Heart right ventricle (tissue), 16 donors: Measurements from ENCODE around the gene DESI2. TPM values are rescaled to one million over a fixed set of nuclear protein-coding genes. Genes with fewer than 3 reads are reported as not detected.
"Not testable (repeated sequence)": the region's sequence is repeated elsewhere in the genome, so short reads cannot be mapped to it uniquely, and the experiment has no call there.

Experiments
- ATAC-seq, 8 donors: fragments of 200-7000 bp; cut with Tn5 transposase; one replicate each; pipeline ENCODE4 v1.9.1; 2020; ENCODE audit warnings: mild to moderate bottlenecking in 8 of 8, moderate library complexity in 8 of 8, moderate number of reproducible peaks in 1 of 8
- DNase-seq, 2 donors: peaks; one replicate each; pipeline ENCODE4 v3.0.0-alpha.2; 2020
- H3K27ac ChIP-seq, 10 donors: fragments of 200-600 bp; sonication (generic) in 2 of 10; one replicate each; pipeline versions ENCODE4 v1.5.0 to v1.8.0; 2020 to 2022; ENCODE audit warnings: mild to moderate bottlenecking in 3 of 10
- H3K27me3 ChIP-seq, 7 donors: fragments of 200-600 bp; one replicate each; pipeline ENCODE4 v1.8.0; 2021 to 2022; ENCODE audit warnings: mild to moderate bottlenecking in 2 of 7
- H3K36me3 ChIP-seq, 9 donors: fragments of 200-600 bp; sonication (generic) in 1 of 9; one replicate each; pipeline versions ENCODE4 v1.5.0 to v1.8.0; 2020 to 2022; ENCODE audit warnings: mild to moderate bottlenecking in 2 of 9
- H3K4me1 ChIP-seq, 9 donors: fragments of 200-600 bp; sonication (generic) in 1 of 9; one replicate each; pipeline versions ENCODE4 v1.5.0 to v1.8.0; 2020 to 2022; ENCODE audit warnings: mild to moderate bottlenecking in 4 of 9
- H3K4me3 ChIP-seq, 10 donors: fragments of 200-600 bp; sonication (generic) in 2 of 10; one replicate each; pipeline versions ENCODE4 v1.5.0 to v1.8.0; 2020 to 2022; ENCODE audit warnings: mild to moderate bottlenecking in 7 of 10, moderate library complexity in 2 of 10
- H3K9me3 ChIP-seq, 11 donors: fragments of 200-600 bp in 10 of 11; sonication (generic) in 2 of 11; one replicate each; pipeline versions ENCODE4 v1.5.0 to v1.8.0; 2013 to 2022; ENCODE audit warnings: mild to moderate bottlenecking in 2 of 11, control low read depth in 1 of 11, moderate library complexity in 1 of 11
- CTCF ChIP-seq, 9 donors: fragments of 200-600 bp; sonication (generic) in 2 of 9; IDR thresholded peaks; one replicate each; pipeline versions ENCODE4 v1.5.0 to v1.8.0; 2021 to 2022; ENCODE audit warnings: antibody characterized with exemption in 9 of 9, mild to moderate bottlenecking in 5 of 9, moderate library complexity in 1 of 9
- whole genome bisulfite sequencing, 2 donors: extraction: QIAGEN DNeasy Blood & Tissue Kit; methylation state at CpG; one replicate each; pipeline ENCODE4 v1.1.7; 2013; ENCODE audit warnings: inconsistent platforms in 1 of 2; 5-methylcytosine and 5-hydroxymethylcytosine counted together
- intact Hi-C, 10 donors: fragments of 100-400 bp; cut with DNase I; formaldehyde crosslinking; loops; one replicate each; pipeline versions ENCODE4 v1.11.1 to v1.14.2; 2022
- polyA plus RNA-seq, 2 donors: library from polyadenylated mRNA; stranded (reverse); fragments of 200-250 nt; gene quantifications; one replicate each; pipeline ENCODE4 v1.2.3, GENCODE V29; 2013
- total RNA-seq, 10 donors: library from RNA; stranded (reverse); fragmentation: NEBNext Ultra II Directional in 3 of 10; extraction: Animal tissue kit (Norgen Biotek cat#: 25700) in 3 of 10; gene quantifications; one replicate each; pipeline versions ENCODE4 v1.2.1 to v1.2.4, GENCODE V29; 2021 to 2023
- donor health status: Arrhythmogenic right ventricular cardiomyopathy.
- donor health status: ischemic (EF 13 %, LVEDD 7.1; RV severe dilation, severe dysfunction).
- donor health status: healthy with polysubstance abuse.
- donor health status: DM: no; HTN: yes; CAD: no.
- donor health status: DM: no; HTN: no; CAD: no.
- donor health status: ischemic (EF 25% LVEDD 6.9; RV normal size, moderate dysfunction).
- donor health status: ischemic (EF 25% LVEDD 5.7; RV mildly dilated, moderate dysfunction).
- donor health status: healthy.
- donor health status: DM: yes; HTN: yes; CAD: no.
- donor health status: Ischemic cardiomyopathy.
- donor health status: ischemic (EF 35%, LVEDD 5.7; RV mildly dilated, moderate dysfunction).
- donor health status: nonischemic (EF 11% LVEDD 7.7; RV severe dilation, severe dysfunction).
- donor health status: DM: yes; HTN: yes; CAD: no.
- donor health status: PGD.
- donor health status: ischemic (EF 29% LVEDD 5.4; RV normal size, mild dysfunction).
- donor health status: nonischemic (EF 23%, LVEDD 6.1; RV moderate dilation, normal function).

The DESI2 gene
- total and polyA plus RNA-seq, 12 donors = 11.7 to 24.0 (median 20.5) TPM

- TF ChIP-seq CTCF (IDR thresholded peaks at IDR 0.05) = no peak
- 75 to 76% methylated on average over 2 of the region's 2 CpGs for WGBS, 2 donors
- H3K4me1 ChIP-seq = peaks cover 4 to 53% (median 39%) of the 10 kb centered on the region in 9 donors
- DNase-seq = no peak
- no peaks in the 10 kb centered on the region for H3K27me3 ChIP-seq
- no peak overlapping the region for H3K27ac ChIP-seq
- intact Hi-C loops = no loop called here
- H3K9me3 ChIP-seq = peaks cover 0 to 10% (median 0%) of the 10 kb centered on the region in 11 donors
- H3K36me3 ChIP-seq = peaks cover 0 to 19% (median 6%) of the 10 kb centered on the region in 9 donors
- ATAC-seq = no peak
- H3K4me3 ChIP-seq = no peak overlapping the region
These were observed 9.7 kb downstream of the DESI2 start for GRCh38 chr1:244662599-244662998.

GRCh38 chr1:244664353-244664752, 11.4 kb downstream of the DESI2 start:
- 76 to 77% methylated on average over 3 of the region's 3 CpGs for WGBS, 2 donors
- no peak overlapping the region for H3K4me3 ChIP-seq
- ATAC-seq = no peak
- H3K27me3 ChIP-seq = no peaks in the 10 kb centered on the region
- peaks cover 0 to 10% (median 0%) of the 10 kb centered on the region in 11 donors for H3K9me3 ChIP-seq
- peaks cover 0 to 51% (median 29%) of the 10 kb centered on the region in 9 donors for H3K4me1 ChIP-seq
- DNase-seq = no peak
- TF ChIP-seq CTCF (IDR thresholded peaks at IDR 0.05) = no peak
- H3K36me3 ChIP-seq = peaks cover 0 to 13% (median 5%) of the 10 kb centered on the region in 9 donors
- H3K27ac ChIP-seq = no peak overlapping the region
- intact Hi-C loops = no loop called here

- no peak for TF ChIP-seq CTCF (IDR thresholded peaks at IDR 0.05)
- intact Hi-C loops = no loop called here
- peak overlapping the region in 1 of 10 donors; percentile 5 for H3K4me3 ChIP-seq
- peak; percentile 44 to 76 (median 55) for ATAC-seq
- H3K27ac ChIP-seq = peak overlapping the region in 3 of 10 donors; percentile 11 to 51 (median 43)
- no peak for DNase-seq
- H3K36me3 ChIP-seq = peaks cover 0 to 10% (median 0%) of the 10 kb centered on the region in 9 donors
- 26 to 31% methylated on average over 4 of the region's 4 CpGs for WGBS, 2 donors
- H3K9me3 ChIP-seq = peaks cover 0 to 5% (median 0%) of the 10 kb centered on the region in 11 donors
- peaks cover 0 to 49% (median 29%) of the 10 kb centered on the region in 9 donors for H3K4me1 ChIP-seq
- no peaks in the 10 kb centered on the region for H3K27me3 ChIP-seq
These were observed 12.9 kb downstream of the DESI2 start for GRCh38 chr1:244665771-244666217.

GRCh38 chr1:244666672-244667418, 13.9 kb downstream of the DESI2 start:
- 87 to 92% methylated on average over 6 of the region's 6 CpGs for WGBS, 2 donors
- H3K9me3 ChIP-seq, DNase-seq, H3K4me3 ChIP-seq, H3K36me3 ChIP-seq, intact Hi-C loops, H3K27me3 ChIP-seq, ATAC-seq: not testable (repeated sequence)
- Histone ChIP-seq H3K4me1 (peaks cover 0 to 57% (median 29%) of the 10 kb centered on the region in 9 donors), H3K27ac (peak overlapping the region in 1 of 10 donors; percentile 51)

GRCh38 chr1:244667797-244668196, 14.9 kb downstream of the DESI2 start:
- H3K9me3 ChIP-seq = no peaks in the 10 kb centered on the region
- no peak overlapping the region for H3K4me3 ChIP-seq
- H3K27me3 ChIP-seq = no peaks in the 10 kb centered on the region
- DNase-seq (no peak), ATAC-seq (no peak)
- peaks cover 0 to 67% (median 36%) of the 10 kb centered on the region in 9 donors for H3K4me1 ChIP-seq
- no peak overlapping the region for H3K27ac ChIP-seq
- intact Hi-C loops = no loop called here
- WGBS, 2 donors = 75 to 82% methylated on average over 2 of the region's 2 CpGs
- no peak for TF ChIP-seq CTCF (IDR thresholded peaks at IDR 0.05)
- H3K36me3 ChIP-seq = peaks cover 0 to 10% (median 0%) of the 10 kb centered on the region in 9 donors
